ENCODE measurements around the gene GCNT2. TPM values are rescaled to one million over a fixed set of nuclear protein-coding genes. Genes with fewer than 3 reads are reported as not detected.

The GCNT2 gene
- total RNA-seq, 1 donor from 2014 or later: 71.1 TPM

GRCh38 chr6:10630178-10630577 lies 109.0 kb downstream of the GCNT2 start:
- Mint-ChIP-seq H3K27ac (ENCODE audit: unreplicated experiment) (no peak overlapping the region), H3K36me3 (ENCODE audit: low read depth, unreplicated experiment) (peaks cover 24% of the 10 kb centered on the region), H3K27me3 (ENCODE audit: unreplicated experiment) (peaks cover 3% of the 10 kb centered on the region), H3K4me1 (ENCODE audit: unreplicated experiment) (peaks cover 7% of the 10 kb centered on the region), H3K4me3 (ENCODE audit: unreplicated experiment) (no peak overlapping the region), H3K9me3 (ENCODE audit: unreplicated experiment) (no peaks in the 10 kb centered on the region)
- TF ChIP-seq CTCF (IDR thresholded peaks at IDR 0.05; ENCODE audit: unreplicated experiment): no peak
- DNase-seq (ENCODE audit: low spot score): no peak

GRCh38 chr6:10633216-10633615 lies 112.1 kb downstream of the GCNT2 start:
- Mint-ChIP-seq H3K4me1 (ENCODE audit: unreplicated experiment) (peaks cover 3% of the 10 kb centered on the region), H3K4me3 (ENCODE audit: unreplicated experiment) (no peak overlapping the region), H3K27ac (ENCODE audit: unreplicated experiment) (peak overlapping the region; percentile 53), H3K27me3 (ENCODE audit: unreplicated experiment) (peaks cover 3% of the 10 kb centered on the region), H3K9me3 (ENCODE audit: unreplicated experiment) (no peaks in the 10 kb centered on the region), H3K36me3 (ENCODE audit: low read depth, unreplicated experiment) (no peaks in the 10 kb centered on the region)
- no peak for TF ChIP-seq CTCF (IDR thresholded peaks at IDR 0.05; ENCODE audit: unreplicated experiment)
- no peak for DNase-seq (ENCODE audit: low spot score)

GRCh38 chr6:10640412-10640811 lies 119.3 kb downstream of the GCNT2 start:
- peaks cover 14% of the 10 kb centered on the region for H3K4me1 Mint-ChIP-seq (ENCODE audit: unreplicated experiment)
- H3K27me3 Mint-ChIP-seq (ENCODE audit: unreplicated experiment): peaks cover 2% of the 10 kb centered on the region
- no peak for TF ChIP-seq CTCF (IDR thresholded peaks at IDR 0.05; ENCODE audit: unreplicated experiment)
- DNase-seq (ENCODE audit: low spot score): no peak
- H3K27ac Mint-ChIP-seq (ENCODE audit: unreplicated experiment): no peak overlapping the region
- H3K9me3 Mint-ChIP-seq (ENCODE audit: unreplicated experiment): no peaks in the 10 kb centered on the region
- no peak overlapping the region for H3K4me3 Mint-ChIP-seq (ENCODE audit: unreplicated experiment)
- H3K36me3 Mint-ChIP-seq (ENCODE audit: low read depth, unreplicated experiment): peaks cover 12% of the 10 kb centered on the region

- Mint-ChIP-seq H3K27ac (ENCODE audit: unreplicated experiment) (no peak overlapping the region), H3K36me3 (ENCODE audit: low read depth, unreplicated experiment) (peaks cover 12% of the 10 kb centered on the region), H3K4me1 (ENCODE audit: unreplicated experiment) (peaks cover 14% of the 10 kb centered on the region), H3K27me3 (ENCODE audit: unreplicated experiment) (peaks cover 2% of the 10 kb centered on the region), H3K4me3 (ENCODE audit: unreplicated experiment) (no peak overlapping the region), H3K9me3 (ENCODE audit: unreplicated experiment) (no peaks in the 10 kb centered on the region)
- no peak for TF ChIP-seq CTCF (IDR thresholded peaks at IDR 0.05; ENCODE audit: unreplicated experiment)
- no peak for DNase-seq (ENCODE audit: low spot score)
Observed at GRCh38 chr6:10641528-10641927, 120.4 kb downstream of the GCNT2 start.

- Mint-ChIP-seq H3K4me3 (ENCODE audit: unreplicated experiment) (no peak overlapping the region), H3K4me1 (ENCODE audit: unreplicated experiment) (peaks cover 14% of the 10 kb centered on the region), H3K9me3 (ENCODE audit: unreplicated experiment) (no peaks in the 10 kb centered on the region), H3K27me3 (ENCODE audit: unreplicated experiment) (peaks cover 2% of the 10 kb centered on the region), H3K36me3 (ENCODE audit: low read depth, unreplicated experiment) (peaks cover 19% of the 10 kb centered on the region), H3K27ac (ENCODE audit: unreplicated experiment) (no peak overlapping the region)
- no peak for DNase-seq (ENCODE audit: low spot score)
- TF ChIP-seq CTCF (IDR thresholded peaks at IDR 0.05; ENCODE audit: unreplicated experiment): no peak
Observed at GRCh38 chr6:10643201-10643651, 122.1 kb downstream of the GCNT2 start.

Measured in endothelial cell (in vitro differentiated cells).